HG03175 (cell line): Measurements from ENCODE around the gene FZD10.

Experiments
- ATAC-seq: cut with Tn5 transposase; IDR thresholded peaks from one replicate; pipeline ENCODE4 v1.9.1; 2021; ENCODE audit warnings: mild to moderate bottlenecking, moderate library complexity; ENCODE audit not compliant: unreplicated experiment

The FZD10 gene

DNA sequence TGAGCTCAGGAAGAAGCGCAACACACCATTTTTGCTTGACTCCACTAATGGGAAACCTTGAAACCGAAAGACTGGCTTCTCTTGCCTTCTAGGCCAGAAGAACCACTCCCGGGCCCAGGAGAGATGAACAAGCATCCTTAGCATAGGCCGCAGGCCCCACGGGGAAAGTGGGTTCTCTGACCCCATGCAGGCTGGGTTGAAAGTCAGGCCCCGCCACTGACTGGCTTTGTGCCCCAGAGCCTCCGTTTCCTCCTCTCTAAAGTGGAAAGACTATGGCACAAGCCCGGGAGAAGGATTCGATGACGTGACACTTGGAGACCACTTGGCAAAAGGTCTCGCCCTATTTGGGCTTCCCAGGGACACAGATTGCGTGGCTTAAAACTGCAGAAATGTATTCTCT is 9.9 kb upstream of the FZD10 start:
- ATAC-seq = no peak

DNA sequence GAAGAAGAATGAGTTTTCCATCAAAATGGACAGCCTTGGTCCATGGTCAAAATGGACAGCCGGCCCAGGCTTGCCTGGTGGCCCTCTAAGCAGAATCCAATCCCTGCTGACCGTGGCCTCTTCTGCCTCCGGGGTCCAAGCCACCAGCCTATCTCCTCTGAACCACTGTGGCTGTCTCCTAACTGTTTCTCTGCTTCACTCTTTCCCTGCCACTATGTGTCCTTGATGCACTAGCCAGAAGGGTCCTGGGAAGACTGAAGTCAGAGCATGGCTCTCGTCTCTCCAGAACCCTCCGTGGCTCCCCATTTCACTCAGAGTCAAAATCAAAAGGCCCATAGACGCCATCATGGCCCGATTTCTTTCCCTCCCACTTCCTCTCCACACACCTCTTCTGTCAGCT is 8.5 kb upstream of the FZD10 start:
- no peak for ATAC-seq

GRCh38 chr12:130154276-130155070 is 7.8 kb upstream of the FZD10 start:
- no peak for ATAC-seq

- no peak for ATAC-seq
Measured at GRCh38 chr12:130155416-130156073, 6.7 kb upstream of the FZD10 start.

GRCh38 chr12:130156652-130157275 is 5.5 kb upstream of the FZD10 start:
- ATAC-seq = no peak

GRCh38 chr12:130157998-130158753 is 4.1 kb upstream of the FZD10 start:
- ATAC-seq = no peak

DNA sequence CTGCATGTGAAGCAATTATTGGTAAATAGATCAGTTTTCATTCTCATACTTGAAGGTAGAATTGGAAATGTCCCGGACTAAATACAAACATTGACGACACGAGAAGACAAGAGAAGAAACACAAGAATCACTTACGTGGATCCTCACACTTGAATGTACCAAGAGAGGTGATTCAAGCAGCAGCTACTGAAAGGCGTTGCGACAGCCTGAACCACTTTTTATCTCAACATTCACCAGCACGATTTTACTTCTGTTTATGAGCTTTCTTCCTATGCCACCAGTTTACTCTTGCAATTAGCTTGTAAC is 3.6 kb upstream of the FZD10 start:
- no peak for ATAC-seq

DNA sequence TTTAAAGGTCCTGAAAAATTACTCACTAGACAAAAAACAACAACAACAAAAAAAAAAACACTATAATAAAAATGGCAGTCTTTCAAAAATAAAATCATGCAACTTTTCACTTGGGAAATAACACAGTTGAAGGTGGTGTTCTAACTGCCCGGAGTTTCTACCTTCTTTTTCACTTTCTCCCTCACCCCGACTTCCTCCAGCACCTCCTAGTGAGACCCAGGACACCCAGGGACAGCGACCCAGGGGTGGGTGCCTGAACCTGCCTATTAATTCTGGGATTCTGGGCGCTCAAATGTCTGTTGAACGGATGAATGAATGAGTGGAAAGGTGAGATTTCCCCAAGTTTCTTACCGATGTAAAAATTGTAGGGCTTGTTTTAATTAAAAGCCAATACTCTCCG is 2.0 kb upstream of the FZD10 start:
- no peak for ATAC-seq

DNA sequence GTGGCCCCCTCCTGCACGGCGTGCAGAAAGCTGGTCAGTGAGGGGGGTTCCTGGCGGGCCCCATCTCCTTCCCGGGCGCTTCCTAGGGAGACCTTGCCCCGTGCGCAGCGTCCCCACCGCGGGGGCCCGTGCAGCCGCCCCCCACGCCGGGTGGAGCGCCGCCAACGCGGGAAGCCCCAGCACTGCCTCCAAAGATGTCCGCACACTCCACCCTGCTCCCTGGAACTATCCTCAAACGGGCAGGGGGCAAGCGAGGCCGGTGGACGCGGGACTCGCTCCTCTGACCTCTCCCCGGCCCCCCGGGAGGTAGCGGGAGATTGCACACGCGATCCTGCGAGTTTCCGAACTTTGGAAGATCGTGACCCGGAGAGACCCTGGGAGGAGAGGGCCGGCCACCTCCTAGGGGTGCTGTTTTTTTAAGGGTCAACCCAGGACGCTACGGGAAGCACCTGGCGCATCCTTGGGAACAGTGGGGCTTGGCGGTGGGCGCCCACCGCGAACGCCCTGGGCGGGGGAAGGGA is 1.5 kb upstream of the FZD10 start:
- ATAC-seq = no peak

DNA sequence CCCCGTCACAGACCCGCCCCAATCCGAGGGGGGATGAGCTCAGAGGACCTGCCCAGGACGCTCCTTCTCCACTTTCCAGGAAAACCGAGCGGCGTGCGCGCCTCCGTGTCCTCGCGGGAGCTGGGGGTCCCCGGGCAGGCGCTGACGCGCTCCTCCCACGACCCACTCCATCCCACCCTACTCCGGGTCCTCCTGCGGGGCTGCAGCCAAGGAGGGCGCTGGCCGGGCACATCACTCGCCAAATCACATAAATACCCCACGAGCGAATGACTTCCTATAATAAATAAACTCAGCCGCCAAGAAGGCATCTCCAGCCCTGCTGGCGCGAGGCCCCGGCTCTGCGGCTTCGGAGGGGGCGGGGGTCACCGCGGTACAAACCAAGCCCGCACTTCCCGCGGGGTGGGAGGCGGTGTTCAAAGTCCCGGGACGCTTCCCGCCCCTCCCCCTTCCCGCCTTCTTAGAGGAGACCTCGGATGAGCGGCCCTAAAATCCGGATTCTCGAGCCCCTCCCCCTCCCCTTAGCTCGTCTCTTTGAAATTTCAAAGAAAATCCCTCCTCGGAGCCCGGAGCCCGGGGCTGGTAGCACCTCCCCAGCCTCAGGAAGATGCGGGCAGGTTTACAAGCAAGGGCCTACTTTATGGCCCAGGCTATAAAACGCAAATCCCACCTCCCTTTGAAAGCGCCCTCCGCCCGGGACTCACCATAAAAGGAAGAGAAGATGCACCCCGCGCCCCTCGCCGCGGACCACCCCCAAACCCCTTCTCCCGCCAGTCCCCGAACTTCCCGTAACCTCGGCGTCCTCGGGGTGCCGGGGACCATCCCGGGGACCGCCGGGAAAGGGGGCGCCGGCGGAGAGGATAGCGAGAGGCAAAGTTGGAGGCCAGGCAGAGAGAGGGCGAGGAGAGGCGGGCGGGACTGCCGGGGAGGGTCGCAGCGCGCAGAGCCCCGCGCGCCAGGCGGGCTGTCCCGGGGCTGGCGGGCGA is 712 bp upstream of the FZD10 start:
- ATAC-seq = no peak

DNA sequence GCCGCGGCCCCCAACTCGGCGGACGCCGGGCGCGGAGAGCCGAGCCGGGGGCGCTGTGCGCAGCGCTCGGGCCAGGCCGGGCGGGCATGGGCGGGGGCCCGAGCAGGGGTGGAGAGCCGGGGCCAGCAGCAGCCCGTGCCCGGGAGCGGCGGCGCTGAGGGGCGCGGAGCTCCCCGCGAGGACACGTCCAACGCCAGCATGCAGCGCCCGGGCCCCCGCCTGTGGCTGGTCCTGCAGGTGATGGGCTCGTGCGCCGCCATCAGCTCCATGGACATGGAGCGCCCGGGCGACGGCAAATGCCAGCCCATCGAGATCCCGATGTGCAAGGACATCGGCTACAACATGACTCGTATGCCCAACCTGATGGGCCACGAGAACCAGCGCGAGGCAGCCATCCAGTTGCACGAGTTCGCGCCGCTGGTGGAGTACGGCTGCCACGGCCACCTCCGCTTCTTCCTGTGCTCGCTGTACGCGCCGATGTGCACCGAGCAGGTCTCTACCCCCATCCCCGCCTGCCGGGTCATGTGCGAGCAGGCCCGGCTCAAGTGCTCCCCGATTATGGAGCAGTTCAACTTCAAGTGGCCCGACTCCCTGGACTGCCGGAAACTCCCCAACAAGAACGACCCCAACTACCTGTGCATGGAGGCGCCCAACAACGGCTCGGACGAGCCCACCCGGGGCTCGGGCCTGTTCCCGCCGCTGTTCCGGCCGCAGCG is 639 bp downstream of the FZD10 start:
- no peak for ATAC-seq

DNA sequence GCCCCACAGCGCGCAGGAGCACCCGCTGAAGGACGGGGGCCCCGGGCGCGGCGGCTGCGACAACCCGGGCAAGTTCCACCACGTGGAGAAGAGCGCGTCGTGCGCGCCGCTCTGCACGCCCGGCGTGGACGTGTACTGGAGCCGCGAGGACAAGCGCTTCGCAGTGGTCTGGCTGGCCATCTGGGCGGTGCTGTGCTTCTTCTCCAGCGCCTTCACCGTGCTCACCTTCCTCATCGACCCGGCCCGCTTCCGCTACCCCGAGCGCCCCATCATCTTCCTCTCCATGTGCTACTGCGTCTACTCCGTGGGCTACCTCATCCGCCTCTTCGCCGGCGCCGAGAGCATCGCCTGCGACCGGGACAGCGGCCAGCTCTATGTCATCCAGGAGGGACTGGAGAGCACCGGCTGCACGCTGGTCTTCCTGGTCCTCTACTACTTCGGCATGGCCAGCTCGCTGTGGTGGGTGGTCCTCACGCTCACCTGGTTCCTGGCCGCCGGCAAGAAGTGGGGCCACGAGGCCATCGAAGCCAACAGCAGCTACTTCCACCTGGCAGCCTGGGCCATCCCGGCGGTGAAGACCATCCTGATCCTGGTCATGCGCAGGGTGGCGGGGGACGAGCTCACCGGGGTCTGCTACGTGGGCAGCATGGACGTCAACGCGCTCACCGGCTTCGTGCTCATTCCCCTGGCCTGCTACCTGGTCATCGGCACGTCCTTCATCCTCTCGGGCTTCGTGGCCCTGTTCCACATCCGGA is 1.4 kb downstream of the FZD10 start:
- ATAC-seq = no peak

GRCh38 chr12:130164216-130164542 is 1.9 kb downstream of the FZD10 start:
- no peak for ATAC-seq

GRCh38 chr12:130164936-130165335 is 2.7 kb downstream of the FZD10 start:
- ATAC-seq = no peak

DNA sequence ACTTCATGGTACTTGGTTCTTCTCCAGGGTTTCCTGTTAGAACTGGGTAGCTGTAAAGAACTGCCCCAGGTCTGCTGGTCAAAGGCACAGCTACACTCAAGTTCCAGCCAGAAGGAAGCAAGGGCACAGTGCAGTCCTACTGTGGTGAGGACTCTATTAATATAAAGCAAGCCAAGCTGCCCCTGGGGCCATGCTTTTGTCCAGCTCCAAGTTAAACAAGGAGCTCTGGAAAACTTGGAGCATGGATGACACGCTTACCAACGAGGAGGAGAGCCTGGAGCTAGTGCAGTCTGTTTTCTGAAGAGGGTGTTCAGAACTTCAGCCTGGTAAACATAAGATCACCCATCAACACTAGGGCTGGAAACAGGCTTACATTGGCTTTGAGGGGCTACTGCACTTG is 4.0 kb downstream of the FZD10 start:
- ATAC-seq = no peak

GRCh38 chr12:130167537-130167936 is 5.3 kb downstream of the FZD10 start:
- no peak for ATAC-seq

DNA sequence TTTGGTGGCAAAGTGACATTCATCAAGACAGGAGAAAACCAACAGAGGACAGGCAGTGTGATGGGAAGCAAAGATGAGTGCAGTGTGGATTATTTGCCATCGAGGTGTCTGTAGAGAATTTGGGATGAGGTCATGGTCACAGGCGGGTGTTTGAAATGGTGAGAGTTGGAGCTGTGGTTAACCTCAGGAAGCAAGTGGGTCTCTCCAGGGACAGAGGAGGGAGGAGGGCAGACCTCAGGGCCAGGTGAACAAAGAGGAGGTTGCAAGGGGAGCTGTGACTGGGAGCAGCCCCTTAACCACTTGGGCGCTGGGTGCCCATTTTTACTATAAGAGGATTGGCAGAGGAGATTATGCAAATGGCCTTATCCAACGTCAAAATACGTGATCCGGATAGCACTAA is 7.0 kb downstream of the FZD10 start:
- ATAC-seq = no peak

DNA sequence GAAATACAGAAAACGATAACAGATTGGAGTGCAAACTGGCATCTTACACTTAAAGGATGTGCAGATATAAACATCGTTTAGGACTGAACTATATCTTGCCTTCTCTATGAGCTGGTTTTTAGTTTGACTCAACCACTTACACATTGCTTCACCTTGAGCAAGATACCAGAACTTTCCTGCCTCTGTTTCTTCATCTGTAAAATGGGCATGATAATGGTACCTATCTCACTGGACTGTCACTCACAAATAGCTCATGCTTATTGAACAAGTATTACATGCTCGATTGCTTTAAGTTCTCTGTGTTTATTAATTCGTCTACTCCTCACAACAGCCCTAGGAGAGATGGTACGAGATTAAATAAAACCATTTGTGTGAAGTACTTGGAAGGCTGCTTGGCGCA is 7.7 kb downstream of the FZD10 start:
- ATAC-seq = no peak

- no peak for ATAC-seq
Measured at GRCh38 chr12:130170611-130171010, 8.3 kb downstream of the FZD10 start.
